Cardiac muscle cell (in vitro differentiated cells and primary cell): ENCODE measurements around the gene AP4S1. TPM values are rescaled to one million over a fixed set of nuclear protein-coding genes. Genes with fewer than 3 reads are reported as not detected.

ENCODE experiments used
- DNase-seq, 2 donors: peaks; one replicate each; pipeline versions ENCODE4 v3.0.0 to v3.0.0-alpha.2; 2010 to 2017; ENCODE audit warnings: low read depth in 1 of 2, low spot score in 1 of 2
- H3K27ac ChIP-seq: fragments of 200-600 bp; sonication (generic); 2 replicates; pipeline ENCODE4 v1.5.1; 2016
- H3K27me3 ChIP-seq: fragments of 200-600 bp; sonication (generic); 2 replicates; pipeline ENCODE4 v1.6.0; 2016; ENCODE audit warnings: control low read depth
- H3K36me3 ChIP-seq: fragments of 200-600 bp; sonication (generic); 2 replicates; pipeline ENCODE4 v1.5.1; 2016; ENCODE audit warnings: control low read depth
- H3K4me1 ChIP-seq: fragments of 200-600 bp; sonication (generic); 2 replicates; pipeline ENCODE4 v1.8.1; 2017; ENCODE audit warnings: low read depth, mild to moderate bottlenecking, mixed run types
- H3K4me3 ChIP-seq: fragments of 200-600 bp; sonication (generic); 2 replicates; pipeline ENCODE4 v1.5.1; 2016; ENCODE audit warnings: mild to moderate bottlenecking
- H3K9me3 ChIP-seq: fragments of 200-600 bp; sonication (generic); 2 replicates; pipeline ENCODE4 v1.5.1; 2017; ENCODE audit warnings: low read depth, mild to moderate bottlenecking, control low read depth
- CTCF ChIP-seq: IDR thresholded peaks from 2 replicates; pipeline ENCODE4 v1.5.1; 2012; ENCODE audit warnings: low read depth, mild to moderate bottlenecking, low read length
- polyA plus RNA-seq: library from polyadenylated mRNA; unstranded; fragments of >200 nt; fragmentation: Nextera tagmentation; extraction: Ambion mirVana; gene quantifications from 2 replicates; pipeline ENCODE4 v1.2.1, GENCODE V29; 2016
- total RNA-seq: library from RNA; depleted of rRNA; stranded (reverse); fragments of >200 nt; gene quantifications from 2 replicates; pipeline ENCODE4 v1.2.3, GENCODE V29; 2016

AP4S1 gene
- total and polyA plus RNA-seq, 2 experiments from 2014 or later = 8.2 to 10.5 TPM

DNA sequence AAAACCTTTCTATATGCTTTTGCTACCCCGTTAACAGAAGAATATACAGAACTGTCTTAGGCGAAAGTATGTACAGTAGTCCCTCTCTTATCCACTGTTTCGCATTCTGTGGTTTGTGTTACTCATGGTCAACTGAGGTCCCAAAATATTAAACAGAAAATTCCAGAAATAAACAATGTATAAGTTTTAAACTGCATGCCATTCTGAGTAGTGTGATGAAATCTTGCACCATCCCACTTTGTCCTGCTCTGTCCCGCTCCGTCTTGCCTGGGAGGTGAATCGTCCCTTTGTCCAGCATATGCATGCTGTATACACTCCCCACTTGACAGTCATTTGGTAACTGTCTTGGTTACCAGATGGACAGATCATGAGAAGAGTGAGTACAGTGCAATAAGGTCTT lies 70.8 kb downstream of the AP4S1 start:
- Histone ChIP-seq H3K27me3 (no peaks in the 10 kb centered on the region), H3K27ac (no peak overlapping the region), H3K4me1 (no peaks in the 10 kb centered on the region), H3K4me3 (no peak overlapping the region), H3K36me3 (peaks cover 23% of the 10 kb centered on the region), H3K9me3 (no peaks in the 10 kb centered on the region)
- no peak for TF ChIP-seq CTCF
- peak in 1 of 2 donors; percentile 40 for DNase-seq

GRCh38 chr14:31097081-31097480 lies 71.6 kb downstream of the AP4S1 start:
- no peak overlapping the region for H3K4me3 ChIP-seq
- peaks cover 31% of the 10 kb centered on the region for H3K36me3 ChIP-seq
- no peaks in the 10 kb centered on the region for H3K9me3 ChIP-seq
- no peaks in the 10 kb centered on the region for H3K27me3 ChIP-seq
- no peaks in the 10 kb centered on the region for H3K4me1 ChIP-seq
- TF ChIP-seq CTCF = no peak
- DNase-seq = no peak
- no peak overlapping the region for H3K27ac ChIP-seq

DNA sequence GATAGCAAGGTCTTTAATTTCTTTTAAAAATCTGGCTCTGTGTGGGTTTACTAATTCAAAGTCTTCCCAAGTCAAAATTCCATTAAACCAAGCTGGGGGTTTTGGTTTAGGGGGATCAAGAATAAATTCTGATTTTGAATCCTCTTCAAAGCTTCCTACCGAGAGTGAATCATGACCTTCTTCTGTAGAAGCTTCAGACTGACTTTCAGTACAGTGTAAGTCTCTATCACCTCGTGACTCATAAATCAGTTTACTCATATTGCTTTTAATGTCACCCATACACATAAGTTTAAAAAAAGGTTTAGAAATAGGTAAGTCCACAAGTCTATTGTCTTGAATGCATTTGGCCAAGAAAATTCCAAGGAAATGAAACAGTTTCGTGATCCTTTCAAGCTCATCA lies 81.3 kb downstream of the AP4S1 start:
- no peaks in the 10 kb centered on the region for H3K4me1 ChIP-seq
- H3K4me3 ChIP-seq = no peak overlapping the region
- no peak overlapping the region for H3K27ac ChIP-seq
- H3K36me3 ChIP-seq = peaks cover 88% of the 10 kb centered on the region
- no peaks in the 10 kb centered on the region for H3K9me3 ChIP-seq
- TF ChIP-seq CTCF = no peak
- DNase-seq = peak in 1 of 2 donors; percentile 7
- no peaks in the 10 kb centered on the region for H3K27me3 ChIP-seq

GRCh38 chr14:31109257-31109656 lies 83.8 kb downstream of the AP4S1 start:
- Histone ChIP-seq H3K36me3 (peaks cover 85% of the 10 kb centered on the region), H3K9me3 (no peaks in the 10 kb centered on the region), H3K4me1 (no peaks in the 10 kb centered on the region), H3K4me3 (no peak overlapping the region), H3K27me3 (no peaks in the 10 kb centered on the region), H3K27ac (no peak overlapping the region)
- no peak for TF ChIP-seq CTCF
- DNase-seq = no peak

- TF ChIP-seq CTCF = no peak
- H3K27ac ChIP-seq = no peak overlapping the region
- no peaks in the 10 kb centered on the region for H3K27me3 ChIP-seq
- no peaks in the 10 kb centered on the region for H3K9me3 ChIP-seq
- H3K36me3 ChIP-seq = peaks cover 88% of the 10 kb centered on the region
- H3K4me3 ChIP-seq = no peak overlapping the region
- H3K4me1 ChIP-seq = no peaks in the 10 kb centered on the region
- DNase-seq = peak in 1 of 2 donors; percentile 38
Observed at GRCh38 chr14:31110872-31111271, 85.4 kb downstream of the AP4S1 start.

DNA sequence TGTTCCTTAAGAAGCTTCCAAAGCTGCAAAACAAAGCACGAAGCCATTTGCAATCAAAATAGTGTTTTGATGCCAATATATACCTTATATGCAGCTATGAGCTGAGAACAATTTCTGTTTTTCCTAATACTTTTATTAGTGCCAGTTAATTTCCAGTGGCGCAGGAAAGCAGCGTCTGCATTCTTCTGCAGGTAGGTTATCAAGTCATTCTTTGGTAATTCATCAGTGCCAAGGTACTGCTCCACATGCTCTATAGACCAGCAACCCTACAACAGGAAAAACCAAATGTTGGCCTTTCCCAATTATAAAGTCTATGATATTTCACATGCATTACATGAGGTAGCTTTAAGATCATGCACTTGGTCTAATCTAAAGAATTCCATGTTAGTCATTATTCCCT lies 88.3 kb downstream of the AP4S1 start:
- H3K4me3 ChIP-seq = no peak overlapping the region
- no peaks in the 10 kb centered on the region for H3K9me3 ChIP-seq
- peaks cover 79% of the 10 kb centered on the region for H3K36me3 ChIP-seq
- no peaks in the 10 kb centered on the region for H3K4me1 ChIP-seq
- no peak overlapping the region for H3K27ac ChIP-seq
- no peaks in the 10 kb centered on the region for H3K27me3 ChIP-seq
- no peak for TF ChIP-seq CTCF
- no peak for DNase-seq
